A549 treated with DMSO at 1 μM for 4 hours (cell line): ENCODE data around the gene COG8. TPM values are rescaled to one million over a fixed set of nuclear protein-coding genes. Genes with fewer than 3 reads are reported as not detected.

Experiments used
- total RNA-seq: library from RNA; stranded (reverse); fragments of 200-300 nt; extraction: Qiagen RNA extraction; gene quantifications from 5 replicates; pipeline ENCODE4 v1.2.3, GENCODE V29; 2022; ENCODE audit warnings: low read depth

The COG8 gene
- 16.1 to 27.5 TPM (median 26.5 TPM) in 5 replicates for total RNA-seq

GRCh38 chr16:69339289-69340094 is at the start of gene COG8, which contains the start of gene NIP7:
COG8 (minus strand) TSS chr16:69339564; CDS start chr16:69339552, 12 bp downstream.
NIP7 (plus strand) TSS chr16:69339772; CDS start chr16:69339830, 58 bp downstream.

GRCh38 chr16:69351309-69352027 is 12.1 kb upstream of the COG8 start, which contains the start of gene TMED6:
TMED6 (minus strand) TSS chr16:69351786; CDS start chr16:69351753, 33 bp downstream.

GRCh38 chr16:69330286-69331109 is 8.9 kb downstream of the COG8 start, which contains the start of gene PDF:
PDF (minus strand) TSS chr16:69330588; CDS start chr16:69330570, 18 bp downstream.

GRCh38 chr16:69310653-69311532 is 28.5 kb downstream of the COG8 start, which contains the start of gene VPS4A:
VPS4A (plus strand) TSS chr16:69311350; CDS start chr16:69311512, 162 bp downstream.

Other genes starting within 250 kb of the COG8 start
- gene HAS3, start 233.9 kb downstream of the COG8 start, total RNA-seq = 34.4 to 49.5 TPM (median 44.1 TPM) in 5 replicates
- 101 to 139 TPM (median 133 TPM) in 5 replicates for gene CHTF8, start 207.0 kb downstream of the COG8 start, total RNA-seq
- 84.7 to 89.7 TPM (median 86.4 TPM) in 5 replicates for gene UTP4, start 206.9 kb downstream of the COG8 start, total RNA-seq
- 6.0 to 9.5 TPM (median 7.9 TPM) in 5 replicates for gene SNTB2, start 152.4 kb downstream of the COG8 start, total RNA-seq
- 29.0 to 33.2 TPM (median 29.5 TPM) in 5 replicates for gene VPS4A, start 28.2 kb downstream of the COG8 start, total RNA-seq
- gene PDF, start 9.0 kb downstream of the COG8 start, total RNA-seq = 20.6 to 40.1 TPM (median 36.9 TPM) in 5 replicates
- 55.7 to 75.5 TPM (median 61.9 TPM) in 5 replicates for gene NIP7, start 208 bp upstream of the COG8 start, total RNA-seq
- gene TMED6, start 12.2 kb upstream of the COG8 start, total RNA-seq = 0.09 to 0.20 TPM in 2 of 5 replicates, not detected in the others
- 23.5 to 28.0 TPM (median 24.0 TPM) in 5 replicates for gene TERF2, start 46.4 kb upstream of the COG8 start, total RNA-seq
- gene CYB5B, start 85.1 kb upstream of the COG8 start, total RNA-seq = 210 to 235 TPM (median 231 TPM) in 5 replicates
- gene NFAT5, start 226.4 kb upstream of the COG8 start, total RNA-seq = 6.6 to 12.7 TPM (median 10.7 TPM) in 5 replicates